ENCODE data around the gene LRMDA.

The LRMDA gene

DNA sequence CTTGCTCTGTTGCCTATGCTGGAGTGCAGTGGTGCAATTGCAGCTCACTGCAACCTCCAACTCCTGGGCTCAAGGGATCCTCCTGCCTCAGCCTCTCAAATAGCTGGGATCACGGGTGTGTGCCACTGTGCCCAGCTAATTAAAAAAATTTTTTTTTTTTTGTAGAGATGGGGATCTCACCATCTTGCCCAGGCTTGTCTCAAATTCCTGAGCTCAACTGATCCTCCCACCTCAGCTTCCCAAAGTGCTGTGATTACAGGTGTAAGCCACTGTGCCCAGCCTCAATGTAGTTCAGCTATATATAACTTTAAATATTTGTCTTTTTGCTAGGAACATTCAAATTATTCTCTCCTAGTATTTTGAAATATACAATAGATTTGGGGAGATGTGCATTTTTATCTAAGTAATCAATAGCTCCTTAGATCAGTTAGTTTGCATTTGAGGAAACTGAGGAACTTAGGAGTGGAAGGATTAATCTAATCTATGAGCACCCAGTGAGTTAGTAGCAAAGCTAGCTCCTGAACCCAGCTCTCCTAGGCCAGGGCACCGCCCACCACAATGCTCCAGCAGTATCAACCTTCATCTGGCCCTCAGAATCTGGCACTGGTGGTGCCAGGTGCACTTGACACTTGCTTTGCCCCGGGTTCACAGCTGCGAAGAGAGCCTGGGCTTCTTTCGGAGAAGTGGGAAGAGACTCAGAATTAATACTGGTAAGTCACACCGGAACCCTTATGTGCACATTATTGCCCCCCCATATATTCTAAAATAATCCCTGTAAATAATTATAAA is 5.9 kb upstream of the LRMDA start:
- DNase-seq = no peak

DNA sequence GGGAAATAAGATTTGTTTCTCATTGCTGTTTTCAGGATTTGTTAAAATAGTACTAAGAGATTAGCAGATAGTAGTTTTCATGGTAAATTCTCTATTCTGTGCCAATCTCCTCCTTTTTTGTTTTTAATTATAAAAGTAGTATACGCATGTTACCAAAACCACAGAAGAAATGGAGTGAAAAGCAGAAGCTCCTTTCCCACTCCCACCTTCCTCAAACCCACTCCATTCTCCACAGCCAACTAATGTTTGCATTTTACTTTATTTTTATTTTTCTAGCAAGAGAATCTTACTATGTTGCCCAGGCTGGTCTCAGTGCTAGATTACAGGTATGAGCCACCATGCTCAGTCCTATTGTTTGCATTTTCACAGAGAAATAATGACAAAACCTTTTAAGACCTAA is 4.5 kb upstream of the LRMDA start:
- no peak for DNase-seq

DNA sequence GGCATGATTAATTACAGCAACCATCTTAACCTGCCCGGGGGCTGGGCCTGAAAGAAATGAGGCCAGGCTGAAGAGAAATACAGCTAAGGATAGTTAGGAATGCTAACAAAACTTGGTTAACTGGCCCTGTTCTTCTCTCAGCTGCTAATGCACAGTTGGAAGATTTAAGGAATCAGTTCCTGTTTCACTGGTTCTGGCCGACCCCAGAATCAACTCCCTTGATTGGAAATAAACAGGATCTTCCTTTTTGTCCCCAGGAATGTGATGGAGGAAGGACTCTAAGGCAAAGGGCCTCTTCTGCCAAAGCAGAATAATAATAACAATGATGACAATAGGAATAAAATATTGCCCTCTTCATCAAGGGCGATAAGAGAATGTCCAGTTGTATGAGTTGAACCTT is 3.5 kb upstream of the LRMDA start:
- DNase-seq = no peak

DNA sequence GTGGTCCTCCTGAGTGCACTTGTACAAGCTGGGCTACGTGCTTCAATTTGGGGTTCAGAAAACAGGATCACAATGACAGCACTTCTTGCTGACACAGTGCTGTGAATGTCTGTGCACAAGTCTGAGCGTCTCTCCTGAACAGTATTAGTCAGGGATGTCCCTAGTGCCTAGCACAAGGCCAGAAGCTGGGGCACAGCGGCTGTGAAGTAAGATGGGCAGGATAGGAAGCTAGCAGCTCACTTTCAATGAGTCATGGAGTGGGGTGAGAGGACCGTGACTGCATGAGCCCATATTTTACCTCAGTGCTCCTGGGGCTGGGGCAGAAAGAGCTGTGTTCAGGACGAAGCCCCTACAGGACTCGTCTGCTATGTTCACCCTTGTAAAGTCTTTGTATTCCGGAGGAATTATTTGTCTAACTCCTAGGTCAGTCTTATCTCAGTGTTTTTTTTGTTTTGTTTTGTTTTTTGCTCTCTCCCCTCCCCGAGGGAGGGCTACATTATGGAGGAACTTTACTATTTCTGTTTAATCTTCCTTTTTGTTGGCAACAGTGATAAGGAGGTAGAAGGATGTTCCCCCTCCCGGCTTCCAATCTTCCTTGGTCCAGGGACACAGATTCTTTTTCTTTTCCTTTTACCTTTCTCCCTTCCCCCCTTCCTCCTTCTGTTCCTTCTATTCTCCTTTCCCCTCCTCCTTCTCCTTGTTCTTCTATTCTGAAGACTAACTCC is 2.8 kb upstream of the LRMDA start:
- no peak for DNase-seq

DNA sequence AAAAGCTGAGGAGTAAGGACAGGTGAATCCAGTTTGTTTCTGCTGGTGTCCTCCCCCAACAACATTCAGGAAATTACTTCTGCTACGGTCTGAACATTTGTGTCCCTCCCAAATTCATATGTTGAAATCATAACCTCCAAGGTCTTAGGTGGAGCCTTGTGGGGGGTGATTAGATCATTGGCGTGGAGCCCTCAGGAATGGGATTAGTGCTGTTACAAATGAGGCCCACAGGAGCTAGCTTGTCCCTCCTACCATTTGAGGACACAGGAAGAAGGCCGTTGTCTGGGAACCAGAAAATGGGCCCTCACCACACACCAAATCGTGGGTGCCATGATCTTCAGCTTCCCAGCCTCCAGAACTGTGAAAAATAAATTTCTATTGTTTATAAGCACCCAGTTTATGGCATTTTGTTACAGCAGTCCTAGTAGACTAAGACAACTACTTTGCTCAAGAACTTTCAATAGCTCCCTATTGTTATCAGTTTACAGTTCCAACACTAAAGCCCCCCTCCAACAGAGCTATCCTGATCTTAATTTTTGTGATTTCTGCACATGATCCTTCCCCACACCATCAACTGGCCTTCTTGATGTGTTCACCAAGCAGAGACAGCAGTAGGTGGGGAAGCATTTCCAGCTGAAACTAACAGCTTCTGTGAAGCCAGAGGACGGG is 2.1 kb upstream of the LRMDA start:
- DNase-seq = no peak

DNA sequence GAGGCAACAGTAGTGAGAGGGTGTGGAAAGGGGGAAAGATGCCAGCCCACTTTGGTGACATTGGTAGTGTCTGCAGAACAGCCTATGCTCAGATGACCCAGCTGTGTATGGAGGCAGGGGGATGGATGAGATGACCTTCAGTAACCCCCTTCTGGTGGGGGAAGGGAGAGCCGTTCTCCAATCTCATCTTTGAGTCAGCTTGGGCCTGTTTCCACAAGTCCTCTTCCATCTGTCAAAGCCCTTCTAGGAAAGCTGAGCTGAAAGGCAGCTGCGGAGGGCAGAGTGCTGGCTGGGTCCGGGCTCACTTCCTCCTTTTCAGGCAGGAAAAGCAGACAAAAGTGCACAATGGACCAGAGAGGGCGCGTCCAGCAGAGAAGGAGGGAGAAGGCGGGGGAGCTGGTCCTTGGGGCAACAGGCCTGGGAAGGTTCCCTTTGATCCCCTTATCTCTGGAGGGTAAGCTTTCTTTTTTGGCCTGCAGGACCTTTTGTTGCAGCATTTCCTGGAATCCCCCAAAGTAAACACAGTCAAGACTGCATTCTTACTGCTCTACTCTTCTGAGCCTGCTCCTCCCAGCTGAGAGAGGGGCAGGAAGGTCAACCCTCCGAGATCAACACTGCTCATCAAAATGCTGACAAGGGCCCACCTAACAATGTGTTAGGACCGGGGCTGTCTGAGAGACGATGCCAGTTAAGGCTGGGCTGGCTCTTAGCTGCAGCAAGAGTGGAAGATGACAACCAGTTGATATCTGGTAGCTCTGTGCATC is 1.2 kb upstream of the LRMDA start:
- no peak for DNase-seq

DNA sequence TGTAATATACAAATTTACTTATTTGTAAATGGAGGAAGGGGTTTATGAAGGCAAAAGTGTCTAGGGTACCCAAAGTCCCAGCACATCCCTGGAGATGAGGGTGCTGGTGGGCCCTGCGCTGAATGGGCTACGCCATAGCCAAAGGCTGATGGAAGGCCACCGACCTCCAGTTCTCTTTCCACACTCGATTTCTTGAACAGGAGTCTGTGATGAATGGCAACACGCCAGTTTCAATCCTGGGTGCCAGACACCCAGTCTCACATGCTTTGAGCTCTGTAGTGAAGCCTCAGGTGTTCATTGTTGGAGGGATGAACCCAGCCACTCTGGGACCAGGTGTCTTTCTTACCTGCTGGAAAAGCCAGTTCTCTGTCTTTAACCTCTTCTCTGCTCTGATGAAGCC is 752 bp downstream of the LRMDA start:
- DNase-seq = no peak

DNA sequence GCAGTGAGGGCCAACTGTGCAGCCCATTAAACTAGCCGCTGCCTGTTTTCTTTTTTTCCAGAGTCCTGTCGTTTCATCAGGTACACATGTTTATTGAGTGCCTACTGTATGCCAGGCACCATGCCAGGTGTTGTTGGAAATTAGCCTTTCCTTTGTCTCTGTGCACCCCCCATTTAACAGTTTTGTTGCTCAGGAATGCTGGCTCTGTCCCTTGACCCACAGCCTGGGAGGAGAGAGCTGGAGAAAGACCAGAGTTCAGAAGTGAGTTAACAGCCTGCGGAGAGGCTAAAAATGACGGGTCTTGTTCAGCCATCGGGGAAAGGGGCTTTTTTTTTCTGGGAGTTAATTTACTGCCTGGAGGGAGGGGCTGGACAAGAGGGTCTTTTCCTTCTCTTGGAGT is 1.3 kb downstream of the LRMDA start:
- no peak for DNase-seq

DNA sequence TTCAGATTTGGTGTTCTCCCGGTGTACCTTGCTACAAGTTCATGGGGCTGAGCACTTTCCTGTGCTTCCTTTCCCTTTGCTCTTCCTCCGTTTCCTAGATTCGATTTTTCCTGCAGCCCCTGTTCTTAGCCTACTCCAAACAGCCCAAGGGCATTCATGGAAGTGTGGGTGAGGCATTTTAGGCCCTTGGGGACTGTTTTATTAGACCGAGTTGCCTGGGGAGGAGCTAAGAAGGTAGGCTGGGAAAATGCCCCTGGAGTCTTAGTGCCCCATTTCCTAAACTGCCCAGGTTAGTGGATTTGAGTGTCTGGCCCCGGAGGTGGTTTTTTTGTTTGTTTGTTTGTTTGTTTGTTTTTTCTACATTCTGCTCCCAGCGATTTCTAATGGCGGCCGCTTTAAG is 1.8 kb downstream of the LRMDA start:
- no peak for DNase-seq

DNA sequence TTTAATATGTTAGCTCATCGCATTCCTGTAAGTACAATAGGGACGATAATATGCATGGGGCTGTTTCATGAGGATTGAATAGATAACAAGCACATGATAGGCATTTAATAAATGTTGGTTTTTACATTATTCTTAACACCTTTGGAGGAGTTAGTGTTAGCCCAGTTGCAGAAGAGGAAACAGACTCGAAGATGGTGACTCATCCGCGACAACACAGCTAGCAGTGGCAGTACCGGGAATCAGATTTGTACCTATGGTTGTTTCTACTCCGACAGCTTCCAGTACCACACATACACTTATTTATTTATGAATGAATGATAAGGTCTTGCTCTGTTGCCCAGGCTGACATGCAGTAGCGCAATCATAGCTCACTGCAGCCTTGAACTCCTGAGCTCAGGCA is 2.9 kb downstream of the LRMDA start:
- DNase-seq = no peak

DNA sequence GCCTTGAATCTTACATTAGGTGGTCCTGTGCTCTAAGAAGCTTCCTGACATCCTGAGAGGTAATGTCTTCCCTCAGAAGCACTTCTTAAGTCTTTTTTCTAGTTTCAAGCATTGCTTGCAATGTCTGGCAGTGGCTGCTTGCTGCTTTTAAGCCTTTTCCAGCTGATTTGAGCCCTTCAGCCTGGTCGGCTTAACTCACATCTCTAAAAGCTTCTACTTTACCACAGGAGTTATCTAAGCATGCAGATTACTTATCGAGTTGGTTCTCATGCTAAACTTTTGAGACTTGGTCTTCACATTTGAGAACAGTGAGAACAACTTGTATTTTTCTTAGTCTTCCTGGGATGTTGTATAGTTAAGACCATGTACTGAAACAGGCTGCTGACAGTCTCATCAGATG is 3.9 kb downstream of the LRMDA start:
- DNase-seq = no peak

DNA sequence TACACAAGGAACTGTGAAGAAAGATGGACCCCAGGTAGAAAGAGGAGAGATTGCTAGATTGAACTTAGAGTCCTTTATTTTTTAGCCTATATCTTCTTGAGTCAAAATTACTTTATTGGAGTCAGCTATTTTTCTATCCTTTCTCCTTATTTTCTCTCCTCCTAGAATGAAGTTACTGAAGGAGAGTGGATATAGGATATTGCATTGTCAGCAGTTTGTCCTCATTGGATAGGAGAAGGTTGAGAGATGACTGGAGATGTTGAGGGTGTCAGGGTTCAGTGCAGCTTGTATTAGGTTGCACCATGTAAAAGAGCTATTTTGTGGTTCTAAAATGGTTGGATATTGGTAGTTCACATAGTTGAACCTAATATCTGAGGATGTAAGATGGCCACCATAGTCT is 5.5 kb downstream of the LRMDA start:
- DNase-seq = no peak

DNA sequence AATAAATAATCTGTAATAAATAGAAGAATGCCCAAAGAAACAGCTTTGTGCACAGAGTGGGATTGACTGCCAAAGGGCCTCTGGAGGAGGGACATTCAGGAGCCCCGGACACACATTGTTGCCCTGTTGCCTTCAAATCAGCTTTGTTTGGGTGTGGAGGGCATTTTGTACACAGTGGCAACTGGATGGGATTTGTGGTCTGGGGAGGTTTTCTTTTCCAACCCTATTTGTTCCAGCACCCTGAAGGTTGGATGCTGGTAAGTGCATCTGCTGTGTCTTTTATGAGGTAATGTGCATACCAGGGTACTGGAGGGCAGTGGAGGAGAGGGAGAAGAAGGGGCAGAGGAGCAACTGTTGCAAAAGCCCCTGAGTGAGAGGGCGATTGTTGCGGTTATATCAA is 6.3 kb downstream of the LRMDA start:
- DNase-seq = no peak

DNA sequence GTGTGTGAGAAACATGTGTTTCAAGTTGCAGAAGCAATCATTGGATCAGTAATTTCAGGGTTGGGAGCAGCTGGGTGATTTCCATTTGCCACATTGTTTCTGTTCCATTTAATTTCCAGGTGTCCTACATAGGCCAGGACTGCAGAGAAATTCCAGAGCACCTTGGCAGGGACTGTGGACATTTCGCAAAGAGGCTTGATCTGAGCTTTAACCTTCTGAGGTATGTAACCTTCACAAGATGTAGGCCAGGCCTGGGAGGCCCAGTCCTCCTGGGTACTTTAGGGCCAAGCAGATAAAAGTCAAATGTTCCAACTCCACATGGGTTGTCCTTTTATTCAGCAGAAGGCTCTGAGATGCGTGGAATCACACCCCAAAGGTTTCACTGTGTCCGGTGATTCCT is 6.9 kb downstream of the LRMDA start:
- no peak for DNase-seq

DNA sequence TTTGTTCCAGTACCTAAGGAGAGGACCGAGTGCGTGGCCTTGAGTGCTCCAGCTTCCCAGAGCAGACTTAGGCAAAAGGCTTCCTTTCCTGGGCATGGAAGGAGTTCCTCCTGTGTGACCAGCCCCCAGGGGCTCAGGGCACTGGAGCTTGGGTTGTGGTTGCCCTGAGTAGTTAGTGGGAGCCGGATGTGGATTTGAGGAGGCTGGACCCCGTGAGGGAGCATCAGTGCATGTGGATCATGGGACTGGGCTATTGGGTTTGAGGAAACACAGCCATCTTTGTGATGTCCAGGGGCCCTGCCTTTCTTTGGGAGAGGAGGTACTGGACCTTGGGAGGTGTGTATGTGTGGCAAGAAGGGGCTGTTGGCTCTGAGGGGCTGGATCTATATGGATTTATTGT is 8.4 kb downstream of the LRMDA start:
- no peak for DNase-seq

DNA sequence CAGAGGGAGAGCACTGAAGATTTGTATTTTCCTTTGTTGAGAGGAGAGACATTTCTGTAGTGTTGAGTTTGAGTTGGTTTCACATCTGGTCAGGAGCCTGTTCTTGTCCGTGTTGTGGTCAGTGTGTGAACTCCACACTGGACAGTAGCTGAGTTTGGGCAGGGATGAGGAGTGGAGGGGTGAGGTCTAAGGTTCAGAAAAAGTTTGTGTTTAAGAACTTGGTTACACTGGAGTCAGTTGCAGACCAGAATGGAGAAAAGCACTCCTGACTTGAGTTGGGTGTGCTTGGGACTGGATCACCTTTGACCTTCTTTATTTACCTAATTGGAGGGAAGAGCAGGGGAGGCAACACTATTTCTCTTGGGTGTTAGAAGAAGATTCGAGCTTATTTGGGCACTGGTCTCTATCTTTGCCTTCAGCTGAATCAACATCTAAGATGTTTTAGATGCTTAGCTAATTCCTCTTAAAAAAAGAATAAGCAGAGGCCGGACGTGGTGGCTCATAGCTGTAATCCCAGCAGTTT is 8.9 kb downstream of the LRMDA start:
- DNase-seq = no peak

DNA sequence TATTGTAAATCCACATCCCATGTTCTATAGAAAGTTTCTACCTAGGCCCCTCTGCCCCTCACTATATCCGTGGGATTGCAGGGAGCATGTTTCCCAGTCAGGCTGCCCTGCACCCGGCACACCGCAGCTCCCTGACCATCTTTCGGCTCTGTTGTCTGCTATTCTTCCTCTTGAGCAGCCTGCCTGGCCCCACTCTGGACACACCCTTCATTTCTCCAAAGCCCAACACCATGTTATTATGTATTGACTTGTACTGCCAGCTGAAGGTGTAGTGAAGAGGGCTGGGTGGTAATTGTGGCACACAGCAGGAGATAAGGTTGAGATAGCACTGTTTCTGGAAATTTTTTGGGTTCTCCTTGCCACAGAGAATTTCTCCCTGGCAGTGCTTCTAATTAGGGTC is 9.8 kb downstream of the LRMDA start:
- no peak for DNase-seq

DNA sequence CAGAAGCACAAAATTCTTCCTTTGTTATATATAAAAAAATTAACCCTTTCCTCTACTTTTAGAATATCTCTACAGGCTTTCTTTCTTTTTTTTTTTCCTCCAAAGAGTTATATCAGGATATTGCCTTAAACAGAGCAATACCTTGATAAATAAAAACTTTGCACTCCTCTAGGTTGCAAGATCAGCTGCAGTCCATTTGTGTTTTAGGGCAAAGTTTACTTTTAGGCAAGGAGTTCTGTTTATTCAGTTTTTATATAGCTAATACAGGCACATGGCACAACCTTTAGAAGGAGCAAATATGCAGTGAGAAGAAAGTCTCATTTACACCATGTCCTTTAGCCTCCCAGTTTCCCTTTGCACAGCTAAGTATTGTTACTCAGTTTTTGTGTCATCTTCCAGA is 10.3 kb downstream of the LRMDA start:
- DNase-seq = no peak

DNA sequence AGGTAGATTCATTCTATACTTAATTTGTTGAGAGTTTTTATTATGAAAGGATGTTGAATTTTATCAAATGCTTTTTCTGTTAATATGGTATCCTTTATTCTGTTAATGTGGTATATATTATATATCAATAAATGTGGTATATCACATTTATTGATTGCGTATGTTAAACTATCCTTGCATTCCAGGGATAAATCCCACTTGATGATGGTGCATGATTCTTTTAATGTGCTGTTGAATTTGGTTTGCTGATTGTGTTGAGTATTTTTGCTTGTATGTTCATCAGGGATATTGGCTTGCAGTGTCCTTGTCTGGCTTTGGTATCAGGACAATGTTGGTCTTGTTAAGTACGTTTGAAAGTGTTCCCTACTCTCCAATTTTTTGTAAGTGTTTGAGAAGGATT is 11.9 kb downstream of the LRMDA start:
- DNase-seq = no peak

DNA sequence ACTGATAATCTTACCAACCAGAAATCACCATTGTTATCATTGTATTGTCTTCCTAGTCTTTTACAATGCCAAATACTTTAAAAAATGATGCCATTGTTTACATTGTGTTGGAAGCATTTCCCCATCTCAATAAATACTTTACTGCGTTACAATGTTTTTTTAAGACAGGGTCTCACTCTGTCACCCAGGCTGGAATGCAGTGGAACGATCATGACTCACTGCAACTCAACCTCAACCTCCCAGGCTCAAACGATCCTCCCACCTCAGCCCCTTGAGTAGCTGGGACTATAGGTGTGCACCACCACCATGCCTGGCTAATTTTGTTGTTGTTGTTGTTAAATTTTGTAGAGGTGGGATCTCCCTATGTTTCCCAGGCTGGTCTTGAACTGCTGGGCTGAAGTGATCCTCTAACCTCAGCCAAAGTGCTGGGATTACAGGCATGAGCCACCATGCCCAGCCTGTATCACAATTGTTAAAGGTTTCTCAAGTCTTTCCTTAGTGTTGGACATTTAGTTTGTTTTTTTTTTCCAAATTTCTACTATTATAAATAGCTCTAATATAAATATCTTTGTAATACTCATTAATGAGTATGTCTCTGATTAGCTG is 13.5 kb downstream of the LRMDA start:
- no peak for DNase-seq

DNA sequence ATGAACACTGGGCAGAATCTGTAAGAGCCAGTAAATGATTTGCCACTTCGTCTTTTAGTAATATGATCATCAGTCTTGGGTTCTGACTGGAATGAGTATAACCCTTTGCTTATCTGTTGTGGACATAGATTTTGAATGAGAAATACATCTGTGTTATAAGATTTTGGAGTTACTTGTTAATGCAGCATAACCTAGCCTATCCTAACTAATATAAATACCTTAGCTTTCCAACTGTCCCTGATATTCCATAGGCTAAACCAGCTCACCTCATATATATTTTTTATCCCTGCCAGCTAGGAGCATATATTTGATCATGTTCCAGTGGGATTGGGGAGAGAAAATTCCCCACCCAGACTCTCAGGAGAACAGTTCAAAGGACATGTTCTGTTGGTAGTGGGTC is 15.1 kb downstream of the LRMDA start:
- no peak for DNase-seq

DNA sequence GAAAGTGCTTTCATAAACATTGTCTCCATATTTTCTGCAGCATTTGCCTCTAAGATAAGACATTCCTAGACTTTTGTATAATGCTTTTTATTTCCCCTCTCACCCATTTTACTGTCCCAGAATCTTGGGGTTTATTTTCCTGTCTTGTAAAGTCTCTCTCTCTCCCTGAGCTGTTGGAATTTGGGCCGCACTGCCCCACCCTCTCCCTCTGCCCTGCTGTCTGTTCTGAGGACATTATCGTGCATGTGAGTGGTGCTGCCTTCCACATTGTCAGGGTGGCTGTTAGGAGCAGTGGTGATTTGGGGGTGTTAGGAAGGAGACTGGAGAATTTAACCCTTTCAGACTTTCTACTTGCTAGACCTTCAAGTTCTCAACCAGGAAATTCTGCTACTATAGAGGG is 16.7 kb downstream of the LRMDA start:
- no peak for DNase-seq
